HG02571 (cell line): ENCODE results near the gene DPYSL3.

Experiments used
- ATAC-seq: cut with Tn5 transposase; IDR thresholded peaks from one replicate; pipeline ENCODE4 v1.9.1; 2021; ENCODE audit warnings: mild to moderate bottlenecking, moderate library complexity; ENCODE audit not compliant: unreplicated experiment

The DPYSL3 gene

DNA sequence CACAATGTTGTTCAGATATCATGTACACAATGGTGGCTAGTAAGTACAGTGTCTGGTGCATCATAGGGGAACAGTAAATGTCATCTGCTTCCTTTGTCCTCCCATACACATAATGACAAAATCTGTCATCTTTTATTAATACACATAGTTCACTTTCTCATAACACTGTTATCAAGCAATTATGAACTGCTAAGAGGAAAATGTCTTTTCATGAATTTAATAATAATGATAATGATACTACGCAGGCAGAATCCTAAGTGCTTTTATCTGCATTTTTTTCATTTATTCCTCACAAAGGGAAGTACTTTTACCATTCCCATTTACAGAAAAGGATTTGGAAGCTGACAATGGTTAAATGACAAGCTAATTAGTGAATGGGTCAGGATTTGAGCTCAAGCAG, 35.7 kb downstream of the DPYSL3 start:
- ATAC-seq, result no peak

DNA sequence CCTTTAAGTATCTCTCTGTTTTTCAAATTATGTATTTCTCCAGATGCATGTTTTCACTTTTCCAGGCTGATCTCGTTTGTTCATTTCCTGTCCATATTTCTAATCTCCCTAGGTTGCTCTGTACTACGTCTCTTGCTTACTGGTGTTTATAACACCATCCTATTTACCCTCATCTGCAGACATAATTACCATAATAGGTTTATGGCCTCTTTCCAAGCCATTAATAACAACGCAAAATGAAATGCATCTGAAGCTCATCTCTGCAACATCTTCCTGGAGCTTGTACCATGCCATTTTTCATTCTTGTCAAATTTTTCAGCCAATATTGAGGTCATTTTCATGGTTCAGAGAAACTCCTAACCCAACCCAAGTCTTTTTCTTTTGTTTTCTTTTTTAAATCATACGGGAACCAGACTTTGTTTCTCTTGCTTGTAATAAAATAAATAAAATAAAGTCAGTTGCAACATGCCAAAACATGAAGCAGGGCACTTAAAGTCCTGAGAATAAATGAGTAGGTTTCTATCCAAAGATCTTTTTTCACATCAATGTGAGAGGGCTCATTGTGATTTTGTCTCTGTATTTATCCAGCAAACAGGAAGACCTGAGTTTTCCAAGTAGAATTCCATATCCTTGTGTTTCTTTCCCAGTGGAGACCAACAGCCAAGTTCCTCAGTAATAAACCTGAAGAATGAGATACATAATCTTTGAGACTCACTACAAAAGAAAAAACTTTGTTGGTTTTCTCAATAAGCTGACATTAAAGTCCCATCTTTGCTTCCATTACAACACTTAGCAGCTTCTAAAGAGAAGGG, 37.0 kb downstream of the DPYSL3 start:
- no peak for ATAC-seq

DNA sequence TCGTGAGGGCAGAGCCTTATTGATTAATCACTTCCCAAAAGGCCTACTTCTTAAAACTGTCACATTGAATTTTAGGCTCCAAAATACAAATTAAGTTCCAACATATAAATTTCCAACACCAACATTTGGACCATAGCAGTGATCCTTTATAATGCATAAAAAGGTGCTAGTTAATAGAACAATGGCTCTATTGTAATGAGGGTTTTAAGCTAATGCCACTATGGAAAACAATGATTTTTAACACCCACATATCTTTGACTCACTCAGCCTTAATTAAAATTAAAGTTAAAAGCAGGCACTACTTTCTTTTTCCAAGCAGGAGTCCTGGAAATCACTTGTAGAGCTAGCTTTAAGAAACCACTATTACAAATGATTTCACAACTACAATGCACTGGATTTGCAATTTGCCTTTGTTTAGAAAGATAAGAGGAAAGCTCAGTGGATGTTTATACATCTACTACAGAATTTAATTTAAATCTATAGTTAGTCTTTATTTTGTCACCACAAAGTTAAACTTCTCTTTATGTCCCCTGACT, 41.8 kb downstream of the DPYSL3 start:
- no peak for ATAC-seq

DNA sequence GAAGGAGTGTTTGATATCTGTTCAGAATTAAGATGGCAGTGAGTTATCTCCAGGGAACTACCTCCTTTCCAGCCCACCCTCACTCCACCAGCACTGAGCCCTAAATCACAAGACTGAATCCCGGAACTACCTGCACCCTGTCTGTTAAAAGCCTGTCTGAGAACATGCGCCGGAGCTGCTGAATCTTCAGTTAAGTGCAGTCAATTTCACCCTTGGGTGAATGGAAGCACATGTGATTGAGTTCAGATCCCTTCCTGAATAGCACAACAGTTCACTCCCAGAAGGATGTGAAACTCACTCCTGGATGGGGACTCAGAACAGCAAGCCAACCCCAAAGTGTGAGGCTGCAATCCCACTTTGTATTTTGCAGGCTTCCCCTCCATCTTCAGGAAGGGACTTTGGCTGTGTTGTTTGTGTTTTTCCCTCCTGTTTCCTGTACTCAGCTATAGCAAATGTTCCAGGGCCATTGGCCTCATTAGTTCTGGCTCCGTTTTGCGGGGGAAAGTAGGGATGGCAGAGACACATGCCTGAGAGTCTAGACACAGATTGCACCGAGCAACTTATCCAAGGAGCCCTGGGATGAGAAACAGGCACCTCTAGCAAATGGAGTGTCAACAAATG, 43.4 kb downstream of the DPYSL3 start:
- no peak for ATAC-seq

DNA sequence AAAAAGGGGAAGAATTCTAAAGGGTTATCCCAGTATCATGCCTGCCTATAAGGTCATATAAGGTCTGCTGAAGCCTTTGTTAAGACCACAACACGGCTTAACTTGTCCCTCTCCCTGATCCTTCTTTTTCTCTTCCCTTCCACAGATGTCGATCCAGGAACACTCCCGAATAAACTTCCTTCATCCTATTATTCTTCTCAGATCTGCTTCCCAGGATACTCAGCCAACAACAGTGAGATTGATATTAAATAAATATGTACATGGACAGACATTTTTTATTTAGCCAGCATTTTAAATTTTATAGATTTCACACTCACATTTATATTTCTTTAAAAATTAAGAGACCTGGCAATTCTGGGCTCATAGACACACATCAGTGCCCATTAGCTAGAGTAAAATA, 44.1 kb downstream of the DPYSL3 start:
- no peak for ATAC-seq

DNA sequence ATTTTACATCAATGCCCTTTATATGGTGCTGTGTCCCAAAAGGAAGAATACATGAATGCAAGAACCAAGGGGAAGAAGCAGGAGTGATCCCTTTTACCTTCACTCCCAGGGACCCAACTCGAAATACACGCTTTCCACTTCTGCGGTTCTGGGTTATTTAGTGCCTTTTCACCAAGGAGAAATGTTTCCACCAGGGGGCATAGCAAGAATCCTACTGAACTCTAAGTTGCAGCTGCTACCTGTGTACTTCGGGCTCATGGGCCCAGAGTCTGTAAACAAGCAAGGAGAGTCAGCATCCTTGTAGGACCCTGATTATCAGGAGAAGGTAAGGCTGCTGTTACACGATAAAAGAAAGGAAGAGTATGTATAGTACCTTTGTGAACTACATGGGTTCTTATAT, 45.7 kb downstream of the DPYSL3 start:
- no peak for ATAC-seq

DNA sequence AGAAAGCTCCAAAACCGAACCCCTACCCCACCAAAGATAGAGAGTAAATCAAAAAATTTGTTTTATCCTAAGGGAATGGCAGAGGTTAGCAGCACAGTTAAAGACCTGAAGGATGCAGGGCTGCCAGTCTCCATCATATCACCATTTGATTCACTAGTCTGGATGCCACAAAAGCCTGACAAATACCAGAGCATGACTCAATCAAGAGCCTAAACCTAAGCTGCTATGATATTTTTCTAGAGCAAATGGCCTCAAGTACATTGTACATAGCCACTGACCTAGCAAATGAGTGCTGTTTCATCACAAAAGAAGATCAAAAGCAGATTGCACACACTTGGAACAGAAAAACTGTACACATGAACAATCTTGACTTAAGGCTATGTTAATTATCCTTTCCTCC, 48.0 kb downstream of the DPYSL3 start:
- ATAC-seq, result no peak

DNA sequence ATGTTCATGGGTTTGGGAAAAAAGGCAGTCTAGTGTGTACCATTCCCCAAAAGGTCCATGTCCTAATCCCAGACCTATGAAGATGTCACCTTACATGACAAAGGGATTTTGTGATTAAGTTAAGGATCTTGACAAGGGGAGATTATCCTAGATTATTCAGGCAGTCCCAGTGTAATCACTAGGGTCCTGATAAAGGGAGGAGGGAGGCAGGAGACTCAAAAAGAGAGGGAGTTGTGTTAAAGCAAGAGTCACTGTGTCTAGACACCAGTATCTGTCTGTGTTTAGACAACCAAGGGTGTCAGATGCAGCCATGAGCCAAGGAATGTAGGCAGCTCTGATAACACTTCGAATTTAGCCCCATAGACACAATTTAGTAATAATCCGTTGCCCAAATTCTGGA, 49.5 kb downstream of the DPYSL3 start:
- no peak for ATAC-seq

DNA sequence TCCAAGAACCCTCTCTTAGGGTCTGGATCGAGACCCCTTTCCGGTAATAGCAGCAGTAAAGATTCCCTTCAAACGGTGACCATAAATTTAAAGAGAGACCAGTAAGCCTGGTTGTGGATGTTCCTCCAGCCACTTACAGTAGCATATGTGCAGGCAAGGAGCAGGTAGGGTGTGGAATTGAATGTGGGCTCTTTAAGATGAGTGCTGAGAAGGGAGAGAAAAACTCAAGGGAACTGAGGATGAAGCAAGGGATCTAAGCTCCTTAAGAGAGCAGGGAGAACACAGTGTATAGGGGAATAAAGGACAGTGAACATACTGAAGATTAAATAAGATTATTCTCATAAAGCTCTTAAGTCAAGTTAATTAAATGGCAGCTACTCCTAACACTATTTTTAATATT, 51.3 kb downstream of the DPYSL3 start:
- no peak for ATAC-seq

DNA sequence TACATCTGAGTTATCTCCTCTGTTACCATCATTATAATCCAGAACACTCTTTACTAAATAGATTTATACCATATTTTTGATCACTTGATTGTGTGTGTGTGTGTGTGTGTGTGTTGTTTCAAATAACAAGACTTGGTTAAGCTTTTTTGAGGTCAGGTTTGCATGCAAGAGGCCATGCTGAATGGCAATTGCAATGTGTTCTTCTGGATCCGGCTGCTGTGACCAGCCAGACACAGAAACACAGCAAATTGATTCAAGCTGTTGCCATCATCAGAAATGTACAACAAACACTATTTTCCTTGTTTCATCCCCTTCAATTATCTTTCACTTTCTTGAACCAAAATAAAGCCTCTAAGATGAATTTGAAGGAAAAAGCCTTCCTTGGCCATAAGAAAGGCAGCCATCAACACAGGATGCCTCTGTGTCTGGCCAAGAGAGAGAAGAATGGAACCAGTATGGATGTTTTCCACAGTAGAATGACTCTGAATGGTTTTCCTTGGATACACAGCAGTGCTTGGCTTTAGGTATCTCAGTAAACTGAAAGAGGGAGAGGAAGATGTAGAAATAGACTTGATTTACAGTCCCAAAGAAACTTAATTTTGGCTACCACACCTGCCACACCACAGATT, 53.9 kb downstream of the DPYSL3 start:
- ATAC-seq, result no peak

DNA sequence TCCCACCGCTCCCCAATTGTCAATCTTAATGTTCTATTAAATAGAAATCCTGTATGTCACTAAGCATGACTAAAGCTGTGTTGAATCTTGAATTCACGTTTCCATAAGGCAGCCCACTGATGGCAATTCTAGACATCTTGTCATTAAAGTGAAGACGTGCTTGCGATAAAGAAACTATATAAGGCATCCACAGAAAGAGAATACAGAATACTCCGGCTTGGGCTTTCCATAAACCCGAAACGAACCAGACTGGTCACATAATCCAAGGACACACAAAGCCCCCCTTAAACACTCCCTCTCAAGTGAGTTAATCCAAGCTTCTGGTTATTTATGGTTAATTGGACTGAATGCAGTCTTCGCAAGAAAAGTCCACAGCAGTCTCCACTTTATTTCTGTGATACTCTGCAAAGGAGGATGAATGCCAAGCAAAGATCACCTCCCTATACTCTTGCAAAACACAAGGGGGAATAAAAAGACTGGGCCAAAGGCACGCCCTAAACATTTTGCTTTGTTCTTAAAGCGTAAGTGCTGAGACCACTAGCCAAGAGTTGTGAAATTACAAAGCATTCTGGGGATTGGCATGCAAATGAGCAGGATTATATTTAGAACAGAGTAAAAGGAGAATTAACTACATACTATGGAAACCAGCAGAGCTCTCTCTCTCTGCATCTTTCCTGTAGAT, 54.7 kb downstream of the DPYSL3 start:
- ATAC-seq, result no peak

DNA sequence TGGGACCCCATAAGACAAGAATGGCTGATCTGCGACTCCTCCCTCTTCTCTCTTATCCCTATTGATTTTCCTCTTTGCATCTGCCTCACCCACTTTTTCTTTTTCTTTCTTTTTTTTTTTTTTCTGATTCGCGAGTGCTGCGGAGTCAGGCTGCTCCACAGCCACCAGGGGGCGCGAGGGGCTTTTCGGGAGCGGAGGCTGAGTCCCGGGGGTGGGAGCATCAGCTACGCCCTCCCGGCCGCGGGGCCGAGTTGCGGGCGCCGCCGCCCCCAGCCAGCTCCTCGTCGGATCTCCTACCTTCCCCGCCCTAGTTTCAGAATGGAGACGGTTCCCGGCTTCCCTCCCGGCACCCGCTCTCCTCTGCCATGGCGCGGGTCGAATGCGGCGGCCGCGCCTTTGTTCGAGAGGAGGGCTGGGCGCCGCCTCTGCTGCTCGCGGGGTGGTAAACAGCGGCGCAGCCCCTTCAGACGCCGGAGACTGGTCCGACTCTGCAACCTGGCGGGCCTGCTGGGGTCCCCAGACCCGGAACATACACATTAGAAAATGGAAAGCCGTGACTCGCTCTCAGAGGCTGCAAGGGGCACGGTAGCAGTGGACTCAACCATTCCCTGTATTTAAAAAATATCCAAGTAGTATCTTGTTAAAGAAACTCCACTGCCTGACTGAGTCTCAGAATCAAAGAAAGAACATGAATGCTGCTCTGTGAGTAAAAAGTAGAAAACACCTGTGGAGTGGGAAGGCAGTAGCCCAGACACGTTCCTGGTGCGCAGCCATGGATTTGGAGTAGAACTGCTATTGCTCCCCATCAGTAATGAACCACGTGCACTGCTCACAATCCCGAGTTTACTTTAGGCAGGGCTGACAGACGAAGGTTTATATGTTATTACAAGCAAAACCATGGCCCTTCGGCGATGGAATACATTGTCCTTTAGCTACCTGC, 55.7 kb downstream of the DPYSL3 start:
- peak; percentile 71 for ATAC-seq

DNA sequence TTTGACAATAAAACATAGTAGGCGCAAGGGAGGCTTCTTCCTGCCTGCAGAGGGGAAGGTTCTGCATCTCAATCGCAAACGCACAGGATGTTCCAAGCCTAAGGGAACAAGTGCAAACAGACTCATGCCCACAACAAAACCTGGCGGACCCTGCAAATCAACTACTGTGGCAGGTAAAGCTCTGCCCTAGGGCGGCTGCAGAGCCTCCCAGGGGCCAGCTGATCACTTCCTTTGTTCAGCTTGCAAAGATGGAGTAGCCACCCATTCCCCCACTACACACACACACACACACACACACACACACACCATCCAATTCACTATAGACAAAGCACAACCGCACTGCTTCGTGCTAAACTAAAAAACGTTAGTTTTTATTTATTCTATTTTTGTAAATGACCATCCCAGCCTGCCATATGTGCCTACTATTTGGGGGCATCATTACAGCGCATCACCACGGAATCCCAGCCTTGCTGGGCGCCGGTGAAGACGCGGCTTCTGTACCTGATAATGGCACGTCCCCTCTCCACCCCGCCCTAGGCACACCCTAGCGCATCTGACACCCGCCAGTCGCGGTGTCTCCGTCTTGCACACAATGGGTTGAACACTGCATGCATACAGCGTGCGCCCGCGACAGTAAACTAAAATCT, 57.6 kb downstream of the DPYSL3 start:
- no peak for ATAC-seq

DNA sequence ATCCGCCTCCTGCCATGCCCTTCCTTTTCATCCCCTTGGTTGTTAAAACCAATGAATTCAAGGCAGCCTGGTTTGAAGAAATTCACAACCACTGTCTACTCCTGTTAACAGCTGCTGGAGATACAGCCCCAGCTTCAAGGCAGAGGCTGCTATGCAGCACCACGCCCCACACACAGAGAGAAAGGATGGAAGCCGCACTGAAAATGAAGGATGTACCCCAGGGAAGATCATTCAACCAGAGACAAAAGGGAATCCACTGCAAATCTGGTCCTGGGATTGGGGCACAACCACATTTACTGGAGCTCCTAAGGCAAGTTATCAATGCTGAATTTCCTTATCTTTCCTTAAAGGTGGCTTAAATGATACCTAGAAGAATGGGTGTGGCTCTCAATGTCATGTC, 58.7 kb downstream of the DPYSL3 start:
- no peak for ATAC-seq

DNA sequence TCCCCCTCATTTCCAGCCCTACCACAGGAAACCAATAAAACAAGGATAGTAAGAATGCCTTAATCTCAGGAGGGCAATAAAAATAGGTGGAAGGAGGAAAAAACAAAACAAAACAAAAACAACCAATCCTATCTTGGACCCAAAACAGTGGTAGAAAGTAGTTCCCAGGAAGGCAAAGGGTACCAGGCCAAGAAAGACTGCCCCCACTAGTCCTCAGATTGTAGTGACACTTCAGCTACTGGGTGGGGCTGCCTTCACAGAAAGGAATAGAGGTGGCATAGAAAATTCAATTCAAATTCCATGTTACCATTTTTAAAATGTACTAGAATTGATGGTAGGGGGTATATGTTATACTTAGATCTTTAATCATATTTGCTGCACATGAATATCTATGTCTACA, 59.3 kb downstream of the DPYSL3 start:
- no peak for ATAC-seq

DNA sequence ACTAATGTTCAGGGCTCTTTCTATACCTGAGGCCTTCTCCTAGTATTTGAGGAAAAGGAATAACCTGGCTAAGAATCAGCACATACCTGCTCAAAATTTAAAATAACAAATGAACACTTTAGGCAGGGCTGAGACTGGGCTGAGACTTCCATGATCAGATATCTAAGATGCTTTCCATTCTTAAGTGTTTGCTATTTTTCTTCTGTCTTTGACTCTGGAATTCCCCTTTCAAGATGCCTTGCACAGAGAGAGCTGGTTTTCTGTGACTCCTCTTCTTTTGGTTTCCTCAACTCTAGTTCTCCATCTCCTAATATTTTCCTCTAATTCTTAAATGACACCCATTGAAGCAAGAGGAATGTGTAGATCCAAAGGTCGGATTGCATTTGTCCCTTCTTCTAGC, 61.1 kb downstream of the DPYSL3 start:
- no peak for ATAC-seq

DNA sequence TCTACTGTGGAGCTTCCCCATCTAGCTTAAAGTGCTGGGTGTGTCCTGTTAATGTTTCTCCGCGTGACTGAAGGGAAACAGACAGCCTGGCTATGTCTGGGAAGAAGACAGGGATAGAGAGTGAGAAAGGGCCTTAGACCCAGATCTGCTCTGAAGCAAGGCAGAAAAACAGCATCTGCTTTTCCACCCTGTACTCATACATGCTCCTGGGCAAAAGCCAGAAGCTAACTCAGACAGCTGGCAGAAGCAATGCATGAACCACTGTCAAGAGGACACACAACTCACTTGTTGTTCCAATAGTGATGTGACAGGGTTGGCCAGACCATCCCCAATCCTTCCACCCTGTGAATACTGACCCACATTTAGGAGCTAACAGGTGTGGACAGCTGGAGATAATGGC, 63.3 kb downstream of the DPYSL3 start:
- ATAC-seq, result no peak

DNA sequence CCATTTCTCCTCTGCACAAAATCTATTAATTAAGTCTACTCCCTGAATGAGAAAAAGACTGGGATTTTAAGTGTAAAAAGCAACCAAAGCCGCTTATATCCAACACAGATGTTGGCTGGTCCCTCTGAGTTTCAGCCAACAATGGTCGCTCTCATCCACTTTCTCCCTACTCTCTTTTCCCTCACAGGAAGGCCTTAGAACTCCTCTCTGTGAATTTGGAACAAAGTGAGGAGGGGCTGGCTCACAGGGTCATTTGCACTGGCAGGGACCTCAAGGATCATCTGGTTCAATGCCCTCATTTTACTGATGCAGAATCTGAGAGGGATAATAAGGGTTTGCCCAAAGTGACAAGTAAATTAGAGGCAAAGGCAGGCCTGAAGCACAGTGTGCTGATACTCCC, 64.0 kb downstream of the DPYSL3 start:
- ATAC-seq, result no peak

DNA sequence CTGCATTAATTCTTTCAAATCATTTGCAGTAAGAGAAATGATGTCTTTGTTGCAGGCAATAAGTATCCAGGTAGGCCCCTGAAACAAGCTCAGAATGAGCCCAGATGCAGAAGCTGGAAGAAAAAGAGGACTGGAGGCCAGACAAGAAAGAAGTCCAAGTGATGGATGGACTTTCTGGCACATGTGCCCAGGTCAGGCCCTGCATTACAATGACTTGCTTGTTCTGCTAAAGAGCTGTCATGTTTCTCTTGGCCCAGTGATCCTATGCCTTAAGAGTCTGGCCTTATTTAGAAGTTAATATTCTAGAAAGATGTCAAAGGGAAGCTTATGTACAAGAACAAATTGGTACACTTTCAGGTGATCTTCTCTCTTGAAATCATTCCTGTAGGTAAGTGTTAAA, 64.8 kb downstream of the DPYSL3 start:
- ATAC-seq, result no peak

DNA sequence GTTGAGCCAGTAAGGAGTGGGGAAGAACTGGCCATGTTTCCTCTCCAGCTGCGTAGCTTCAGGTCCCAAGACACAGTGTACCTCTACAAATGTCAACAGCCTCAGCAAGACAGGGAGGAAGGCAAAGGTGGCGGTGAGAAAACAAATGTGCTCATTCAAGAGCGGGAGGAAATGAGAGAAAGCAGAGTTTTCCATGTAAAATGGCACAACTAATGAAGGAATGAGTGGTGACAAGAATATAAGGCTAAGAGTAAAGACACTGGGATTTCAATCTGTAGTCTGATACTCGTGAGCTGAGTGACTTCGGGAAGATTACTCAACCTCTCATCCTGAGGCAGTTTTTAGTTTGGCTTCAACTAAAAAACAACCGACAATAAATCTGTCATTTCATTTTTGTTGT, 67.6 kb downstream of the DPYSL3 start:
- ATAC-seq, result no peak
